Esophagus muscularis mucosa (tissue), 4 donors: Measurements from ENCODE around the gene NPIPA2. TPM values are rescaled to one million over a fixed set of nuclear protein-coding genes. Genes with fewer than 3 reads are reported as not detected.
"Not testable (repeated sequence)": the region's sequence is repeated elsewhere in the genome, so short reads cannot be mapped to it uniquely, and the experiment has no call there.

Experiments used
- DNase-seq: peaks from one replicate; pipeline ENCODE4 v3.0.0-alpha.2; 2017; ENCODE audit errors: extremely low spot score
- H3K27ac ChIP-seq, 4 donors: fragments of 200-600 bp; sonication (generic); replicated peaks in 1 of 4; 1 replicate in 3 of 4; 2 replicates in 1 of 4; pipeline ENCODE4 v1.5.1; 2016 to 2019; ENCODE audit warnings: mild to moderate bottlenecking in 1 of 4
- H3K27me3 ChIP-seq, 4 donors: fragments of 200-600 bp; sonication (generic); one replicate each; pipeline versions ENCODE4 v1.5.1 to v1.6.0; 2016 to 2019
- H3K36me3 ChIP-seq, 4 donors: fragments of 200-600 bp; sonication (generic); one replicate each; pipeline ENCODE4 v1.5.1; 2016 to 2019
- H3K4me1 ChIP-seq, 4 donors: fragments of 200-600 bp; sonication (generic); one replicate each; pipeline ENCODE4 v1.5.1; 2016 to 2019
- H3K4me3 ChIP-seq, 4 donors: fragments of 200-600 bp; sonication (generic); 1 replicate in 2 of 4; 2 replicates in 2 of 4; pipeline ENCODE4 v1.5.1; 2016 to 2019; ENCODE audit warnings: mild to moderate bottlenecking in 4 of 4, moderate library complexity in 1 of 4
- H3K9me3 ChIP-seq, 4 donors: fragments of 200-600 bp; sonication (generic); 1 replicate in 3 of 4; 2 replicates in 1 of 4; pipeline ENCODE4 v1.5.1; 2016 to 2019
- WGBS: methylation state at CpG from one replicate; pipeline ENCODE4 v1.1.5; 2018; 5-methylcytosine and 5-hydroxymethylcytosine counted together
- intact Hi-C: fragments of 100-400 bp; cut with DNase I; formaldehyde crosslinking; loops from one replicate; pipeline ENCODE4 v1.15.1; 2023
- total RNA-seq, 4 donors: library from RNA; depleted of rRNA; stranded (reverse); fragments of >200 nt; gene quantifications; one replicate each; pipeline versions ENCODE4 v1.1.0 to v1.2.1, GENCODE V29; 2016

The NPIPA2 gene
- total RNA-seq = 1 to 10 TPM in 2 of 4 donors, under 1 TPM in 1, not detected in 1; 0.99 to 3.8 (median 2.5) TPM

- H3K4me1 ChIP-seq, H3K36me3 ChIP-seq, H3K27ac ChIP-seq, intact Hi-C loops, DNase-seq, H3K27me3 ChIP-seq, H3K9me3 ChIP-seq, H3K4me3 ChIP-seq: not testable (repeated sequence)
- no CpG with 5 or more reads among the region's 73 CpGs for WGBS
Measured at GRCh38 chr16:14742273-14743128, at the start of gene NPIPA2. NPIPA2 (plus strand) TSS chr16:14742533; CDS start chr16:14748066, 5,533 bp downstream.

- H3K27me3 ChIP-seq, H3K4me3 ChIP-seq, H3K9me3 ChIP-seq, intact Hi-C loops, DNase-seq, H3K27ac ChIP-seq, H3K4me1 ChIP-seq, H3K36me3 ChIP-seq: not testable (repeated sequence)
- WGBS = no CpG with 5 or more reads among the region's 28 CpGs
Measured at GRCh38 chr16:14694129-14694528, 48.2 kb upstream of the NPIPA2 start, which contains the start of gene PLA2G10. PLA2G10 (minus strand) TSS chr16:14694308; CDS start chr16:14694229, 79 bp downstream.

GRCh38 chr16:14701859-14702258 is 40.5 kb upstream of the NPIPA2 start:
- H3K27ac ChIP-seq, H3K9me3 ChIP-seq, H3K4me1 ChIP-seq, DNase-seq, H3K4me3 ChIP-seq, intact Hi-C loops, H3K27me3 ChIP-seq, H3K36me3 ChIP-seq: not testable (repeated sequence)
- WGBS = no CpG with 5 or more reads among the region's 7 CpGs

GRCh38 chr16:14702672-14703071 is 39.7 kb upstream of the NPIPA2 start:
- H3K9me3 ChIP-seq, intact Hi-C loops, H3K27ac ChIP-seq, H3K27me3 ChIP-seq, H3K4me3 ChIP-seq, H3K36me3 ChIP-seq, DNase-seq, H3K4me1 ChIP-seq: not testable (repeated sequence)
- WGBS = no CpG with 5 or more reads among the region's 11 CpGs

GRCh38 chr16:14703156-14704011 is 38.9 kb upstream of the NPIPA2 start, which contains the start of gene NPIPA3:
NPIPA3 (plus strand) TSS chr16:14703411; CDS start chr16:14708944, 5,533 bp downstream.
- H3K27ac ChIP-seq, H3K9me3 ChIP-seq, H3K4me1 ChIP-seq, intact Hi-C loops, DNase-seq, H3K27me3 ChIP-seq, H3K4me3 ChIP-seq, H3K36me3 ChIP-seq: not testable (repeated sequence)
- no CpG with 5 or more reads among the region's 73 CpGs for WGBS

GRCh38 chr16:14733233-14733632 is 9.1 kb upstream of the NPIPA2 start:
- H3K9me3 ChIP-seq, DNase-seq, H3K27me3 ChIP-seq, H3K36me3 ChIP-seq, H3K27ac ChIP-seq, H3K4me1 ChIP-seq, H3K4me3 ChIP-seq, intact Hi-C loops: not testable (repeated sequence)
- WGBS = no CpG with 5 or more reads among the region's 28 CpGs

GRCh38 chr16:14740832-14741385 is 1.4 kb upstream of the NPIPA2 start:
- H3K27me3 ChIP-seq, H3K4me1 ChIP-seq, H3K36me3 ChIP-seq, H3K4me3 ChIP-seq, intact Hi-C loops, H3K27ac ChIP-seq, H3K9me3 ChIP-seq, DNase-seq: not testable (repeated sequence)
- WGBS = no CpG with 5 or more reads among the region's 10 CpGs

- H3K9me3 ChIP-seq, DNase-seq, H3K4me1 ChIP-seq, intact Hi-C loops, H3K27me3 ChIP-seq, H3K4me3 ChIP-seq, H3K36me3 ChIP-seq, H3K27ac ChIP-seq: not testable (repeated sequence)
- WGBS = no CpG with 5 or more reads among the region's 11 CpGs
Measured at GRCh38 chr16:14741794-14742193, 539 bp upstream of the NPIPA2 start.

GRCh38 chr16:14773654-14774053 is 31.3 kb downstream of the NPIPA2 start:
- H3K27me3 ChIP-seq, H3K9me3 ChIP-seq, H3K27ac ChIP-seq, intact Hi-C loops, H3K36me3 ChIP-seq, DNase-seq, H3K4me1 ChIP-seq, H3K4me3 ChIP-seq: not testable (repeated sequence)
- no CpG with 5 or more reads among the region's 2 CpGs for WGBS

GRCh38 chr16:14775624-14776023 is 33.3 kb downstream of the NPIPA2 start:
- H3K27me3 ChIP-seq, H3K4me3 ChIP-seq, intact Hi-C loops, H3K9me3 ChIP-seq, H3K36me3 ChIP-seq, H3K4me1 ChIP-seq, DNase-seq, H3K27ac ChIP-seq: not testable (repeated sequence)
- WGBS = no CpG with 5 or more reads among the region's 2 CpGs

- H3K4me3 ChIP-seq, H3K27ac ChIP-seq, H3K4me1 ChIP-seq, H3K36me3 ChIP-seq, H3K9me3 ChIP-seq, DNase-seq, H3K27me3 ChIP-seq, intact Hi-C loops: not testable (repeated sequence)
- no CpG with 5 or more reads among the region's 6 CpGs for WGBS
Measured at GRCh38 chr16:14776763-14777162, 34.4 kb downstream of the NPIPA2 start.

GRCh38 chr16:14779368-14779877 is 37.1 kb downstream of the NPIPA2 start:
- DNase-seq = peak; percentile 12
- H3K4me1 ChIP-seq, H3K27ac ChIP-seq, H3K4me3 ChIP-seq, H3K27me3 ChIP-seq, H3K9me3 ChIP-seq, intact Hi-C loops, H3K36me3 ChIP-seq: not testable (repeated sequence)
- no CpG with 5 or more reads among the region's 11 CpGs for WGBS
